SW480 (cell line): Measurements from ENCODE around the gene PPP1R3G.
A peak's percentile ranks its signal among the peaks of the same experiment; 100 is the strongest.

Experiments used
- DNase-seq: peaks from one replicate; pipeline ENCODE4 v3.0.0-alpha.2; 2016; ENCODE audit warnings: low spot score

Gene PPP1R3G

GRCh38 chr6:5072440-5072839, 12.7 kb upstream of the PPP1R3G start:
- peak; percentile 64 for DNase-seq

- DNase-seq: no peak
Observed at GRCh38 chr6:5073992-5074391, 11.1 kb upstream of the PPP1R3G start.

GRCh38 chr6:5076931-5077330, 8.2 kb upstream of the PPP1R3G start:
- DNase-seq: no peak

- DNase-seq: peak; percentile 33
Observed at GRCh38 chr6:5078121-5078669, 6.9 kb upstream of the PPP1R3G start.

GRCh38 chr6:5079692-5080091, 5.4 kb upstream of the PPP1R3G start:
- no peak for DNase-seq

GRCh38 chr6:5080574-5080973, 4.6 kb upstream of the PPP1R3G start:
- DNase-seq: no peak

GRCh38 chr6:5081182-5081581, 4.0 kb upstream of the PPP1R3G start:
- DNase-seq: no peak

- no peak for DNase-seq
Observed at GRCh38 chr6:5081955-5082354, 3.2 kb upstream of the PPP1R3G start.

GRCh38 chr6:5082487-5083306, 2.4 kb upstream of the PPP1R3G start:
- DNase-seq: peak; percentile 22

- no peak for DNase-seq
Observed at GRCh38 chr6:5083307-5083583, 1.9 kb upstream of the PPP1R3G start.

GRCh38 chr6:5083813-5084359, 1.3 kb upstream of the PPP1R3G start:
- DNase-seq: no peak

- no peak for DNase-seq
Observed at GRCh38 chr6:5084360-5084780, 771 bp upstream of the PPP1R3G start.

GRCh38 chr6:5085648-5086293, 630 bp downstream of the PPP1R3G start:
- peak; percentile 30 for DNase-seq

GRCh38 chr6:5086294-5086890, 1.3 kb downstream of the PPP1R3G start:
- DNase-seq: no peak

- no peak for DNase-seq
Observed at GRCh38 chr6:5087389-5087788, 2.2 kb downstream of the PPP1R3G start.

GRCh38 chr6:5088780-5089179, 3.6 kb downstream of the PPP1R3G start:
- DNase-seq: no peak

GRCh38 chr6:5089481-5090438, 4.6 kb downstream of the PPP1R3G start:
- DNase-seq: no peak

GRCh38 chr6:5090603-5091002, 5.5 kb downstream of the PPP1R3G start:
- DNase-seq: no peak

- no peak for DNase-seq
Observed at GRCh38 chr6:5091210-5092069, 6.3 kb downstream of the PPP1R3G start.

GRCh38 chr6:5093231-5094015, 8.3 kb downstream of the PPP1R3G start:
- DNase-seq: no peak
